GM18909 (cell line): ENCODE results near the gene ABCC8.
"Not testable (repeated sequence)": the region's sequence is repeated elsewhere in the genome, so short reads cannot be mapped to it uniquely, and the experiment has no call there.

Experiments used
- ATAC-seq: cut with Tn5 transposase; IDR thresholded peaks from one replicate; pipeline ENCODE4 v1.9.1; 2021; ENCODE audit warnings: mild to moderate bottlenecking; ENCODE audit not compliant: unreplicated experiment, poor library complexity

ABCC8 gene

GRCh38 chr11:17439316-17439782, 37.3 kb downstream of the ABCC8 start:
- no peak for ATAC-seq

DNA sequence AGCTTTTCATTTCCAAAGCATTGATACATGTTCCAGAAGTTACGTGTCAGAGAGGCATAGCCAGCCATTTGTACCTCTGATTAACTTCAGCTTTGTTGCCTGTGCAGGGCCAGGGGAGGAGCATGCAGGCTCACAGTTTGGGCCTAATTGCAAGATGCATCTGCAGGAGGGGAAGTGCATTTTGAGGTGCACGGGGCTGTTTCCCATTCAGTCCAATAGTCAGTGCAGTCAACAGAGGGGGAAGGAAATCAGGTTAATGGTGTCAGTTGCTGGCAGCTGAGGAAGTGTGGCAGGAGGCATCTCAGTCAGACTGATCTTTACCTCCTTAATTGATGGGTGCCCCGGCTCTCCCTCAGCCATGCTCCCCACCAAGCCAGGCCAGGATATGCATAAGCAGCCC, 39.3 kb downstream of the ABCC8 start:
- no peak for ATAC-seq

DNA sequence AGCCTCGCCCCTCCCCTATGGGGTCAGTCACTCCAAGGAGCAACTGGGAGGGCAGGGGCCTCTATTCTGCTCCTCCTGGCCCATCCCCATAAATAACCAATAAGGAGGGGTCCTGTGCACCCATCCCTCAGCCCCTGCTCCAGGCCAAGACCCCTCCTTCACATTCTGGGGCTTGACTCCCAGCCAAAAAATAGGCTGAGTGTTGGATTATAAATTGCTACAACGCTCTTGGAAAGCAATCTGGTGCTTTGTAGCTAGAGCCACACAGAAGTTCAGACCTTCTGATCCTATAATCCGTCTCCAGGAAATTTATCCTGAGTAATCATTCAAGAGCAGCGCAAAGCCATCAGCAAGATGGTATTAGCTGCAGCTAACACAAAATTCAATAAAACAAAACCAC, 42.5 kb downstream of the ABCC8 start:
- no peak for ATAC-seq

GRCh38 chr11:17432002-17432401, 44.6 kb downstream of the ABCC8 start:
- ATAC-seq = no peak

- no peak for ATAC-seq
These were observed 45.5 kb downstream of the ABCC8 start for GRCh38 chr11:17431139-17431538.

DNA sequence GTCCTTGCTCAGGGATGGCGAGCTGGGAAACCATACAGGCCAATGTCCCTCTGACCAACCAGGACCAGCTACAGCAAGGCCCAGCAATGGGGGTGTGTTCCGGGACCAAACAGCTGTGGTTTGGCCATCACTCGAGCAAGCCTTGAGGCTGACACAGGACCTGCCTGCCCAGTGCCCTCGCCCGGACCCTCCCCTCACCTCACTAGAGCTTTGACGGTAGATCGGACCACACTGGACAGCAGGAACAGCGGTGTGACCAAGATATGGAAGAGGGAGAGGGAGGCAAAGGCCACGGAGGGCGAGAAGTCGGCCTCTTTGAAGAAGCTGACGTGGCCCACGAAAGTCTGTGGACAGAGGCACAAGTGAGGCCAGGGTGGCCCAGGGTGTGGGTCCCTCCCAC, 46.0 kb downstream of the ABCC8 start:
- ATAC-seq = no peak

- no peak for ATAC-seq
These were observed 47.7 kb downstream of the ABCC8 start for GRCh38 chr11:17428925-17429324.

DNA sequence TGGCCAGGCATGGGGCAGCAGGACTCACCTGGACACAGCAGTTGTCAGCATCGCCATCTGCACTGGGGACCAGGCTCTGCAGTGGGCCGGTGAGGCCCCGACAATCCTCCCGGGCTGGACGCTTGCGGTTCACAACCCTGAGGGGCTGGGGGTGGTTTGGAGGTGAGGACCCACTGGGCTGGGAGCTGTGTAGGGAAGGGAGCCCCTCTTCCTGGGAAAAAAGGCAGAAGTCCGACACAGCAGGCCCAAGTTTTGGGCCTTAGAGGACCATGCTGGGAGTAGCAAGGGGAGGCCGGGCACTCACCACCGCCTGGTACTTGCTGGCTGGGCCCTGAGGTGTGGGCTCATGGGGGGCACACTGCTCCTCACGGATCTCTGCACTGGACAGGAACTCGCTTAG, 48.4 kb downstream of the ABCC8 start:
- ATAC-seq = no peak

- ATAC-seq = not testable (repeated sequence)
These were observed 50.4 kb downstream of the ABCC8 start for GRCh38 chr11:17426233-17426632.

- no peak for ATAC-seq
These were observed 52.9 kb downstream of the ABCC8 start for GRCh38 chr11:17423533-17424310.

- ATAC-seq = no peak
These were observed 54.9 kb downstream of the ABCC8 start for GRCh38 chr11:17421781-17422180.

DNA sequence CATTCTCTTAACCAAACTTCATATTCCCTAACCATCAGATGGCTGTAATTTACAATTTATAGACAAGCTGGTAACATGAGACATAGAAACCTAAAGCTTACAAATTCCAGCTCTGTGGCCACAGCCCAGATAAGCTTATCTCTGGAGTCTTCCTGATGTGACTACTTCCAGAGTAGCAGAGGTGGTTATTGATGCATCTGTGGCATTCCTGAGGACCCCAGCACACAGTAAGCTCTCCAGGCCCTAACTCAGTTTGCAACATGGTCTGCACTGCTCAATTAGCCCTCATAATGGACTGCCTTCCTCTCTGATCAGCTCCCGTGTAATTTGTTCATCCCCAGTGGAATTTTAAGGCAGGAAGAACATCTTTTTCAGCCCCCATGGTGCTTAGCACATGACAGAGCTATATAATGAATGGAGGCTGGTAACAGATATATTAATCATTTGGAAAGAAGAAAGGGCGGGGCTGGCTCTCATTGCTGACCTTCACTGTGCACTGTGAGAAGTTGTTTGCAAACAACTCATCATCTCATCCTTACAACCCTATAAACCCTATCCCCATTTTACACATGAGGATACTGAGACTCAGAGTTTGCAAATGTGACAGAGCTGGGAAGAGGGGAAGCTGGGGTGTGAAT, 58.1 kb downstream of the ABCC8 start:
- ATAC-seq = no peak

GRCh38 chr11:17416492-17416891, 60.2 kb downstream of the ABCC8 start:
- ATAC-seq = no peak

DNA sequence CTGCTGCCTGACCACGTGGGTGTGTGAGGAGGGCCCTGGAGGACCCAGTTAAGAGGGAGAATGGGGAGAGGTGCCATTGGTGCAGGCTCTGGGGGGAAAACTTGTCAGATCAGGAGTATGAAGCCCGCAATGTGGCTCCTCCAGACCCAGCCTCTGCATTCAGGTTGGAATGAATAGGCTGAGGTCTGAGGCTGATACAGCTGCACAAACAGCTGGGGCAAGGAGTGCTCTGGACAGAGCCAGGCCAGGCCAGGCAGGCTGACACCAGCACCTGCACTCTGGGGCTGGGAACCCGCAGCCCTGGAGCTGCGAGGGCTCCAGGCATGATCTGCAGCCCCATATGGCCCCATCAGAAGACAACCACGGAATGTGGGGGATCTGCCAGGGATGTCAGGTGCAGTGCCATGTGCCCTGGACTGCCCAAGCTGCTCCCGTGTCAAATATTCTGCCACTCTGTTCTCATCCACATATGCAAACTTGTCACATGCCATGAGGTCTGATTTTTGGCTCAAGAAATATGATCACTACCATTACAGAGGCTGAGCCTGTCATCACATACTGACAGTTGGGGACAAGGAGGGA, 61.0 kb downstream of the ABCC8 start:
- ATAC-seq = no peak

DNA sequence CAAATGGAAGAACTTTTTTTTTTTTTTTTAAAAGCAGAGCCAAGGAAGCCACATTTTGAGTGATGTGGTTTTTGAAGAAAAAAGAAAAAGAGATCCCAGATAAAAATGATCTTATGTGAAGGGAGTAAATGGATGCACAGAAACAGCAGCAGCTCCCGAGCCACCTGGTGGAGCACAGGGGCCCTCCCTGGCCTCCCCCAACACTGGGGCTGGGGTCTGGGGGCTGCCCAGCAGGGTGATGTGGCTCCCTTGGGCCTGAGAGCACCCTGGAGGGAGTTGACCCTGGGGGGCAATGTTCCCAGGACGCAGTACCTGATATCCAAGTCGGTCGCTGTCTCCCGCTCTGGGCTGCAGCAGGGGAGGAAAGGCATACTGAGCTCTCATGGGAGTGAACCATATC, 61.7 kb downstream of the ABCC8 start:
- ATAC-seq = no peak

- no peak for ATAC-seq
These were observed 62.3 kb downstream of the ABCC8 start for GRCh38 chr11:17414317-17414737.

GRCh38 chr11:17413414-17414316, 63.0 kb downstream of the ABCC8 start:
- no peak for ATAC-seq

- no peak for ATAC-seq
These were observed 64.0 kb downstream of the ABCC8 start for GRCh38 chr11:17412488-17413180.

DNA sequence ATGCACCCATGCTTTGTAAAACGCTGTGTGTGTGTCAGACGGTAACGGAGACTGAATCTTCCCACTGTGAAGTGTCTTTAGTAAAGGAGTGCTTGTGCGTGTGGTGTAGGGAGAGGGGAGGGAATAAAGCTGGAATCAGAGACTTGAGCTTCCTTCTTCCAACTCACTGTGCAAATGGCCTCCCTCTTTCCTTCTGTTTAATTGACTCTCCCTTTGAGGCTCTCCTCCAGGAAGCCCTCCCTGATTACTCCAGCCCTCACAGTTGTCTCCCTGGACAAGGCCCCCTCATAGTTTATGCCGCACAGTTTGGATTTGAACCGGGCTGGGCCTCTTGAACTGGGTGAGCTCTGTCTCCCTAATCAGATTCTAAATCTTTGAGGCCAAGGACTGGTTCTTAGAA, 65.2 kb downstream of the ABCC8 start:
- ATAC-seq = no peak
